HG03095 (cell line): ENCODE data around the gene TRIM43.
"Not testable (repeated sequence)": the region's sequence is repeated elsewhere in the genome, so short reads cannot be mapped to it uniquely, and the experiment has no call there.

Experiments used
- ATAC-seq: cut with Tn5 transposase; IDR thresholded peaks from one replicate; pipeline ENCODE4 v1.9.1; 2021; ENCODE audit warnings: moderate library complexity; ENCODE audit not compliant: unreplicated experiment

TRIM43 gene

GRCh38 chr2:95591701-95592100 is at the start of gene TRIM43:
TRIM43 (plus strand) TSS chr2:95592001; CDS start chr2:95594024, 2,023 bp downstream.
- ATAC-seq: not testable (repeated sequence)

GRCh38 chr2:95551055-95551568 is 40.7 kb upstream of the TRIM43 start:
- ATAC-seq: no peak

GRCh38 chr2:95552911-95553310 is 38.9 kb upstream of the TRIM43 start:
- ATAC-seq: no peak

GRCh38 chr2:95569170-95569569 is 22.6 kb upstream of the TRIM43 start:
- no peak for ATAC-seq

- no peak for ATAC-seq
Measured at GRCh38 chr2:95573866-95574265, 17.9 kb upstream of the TRIM43 start.

GRCh38 chr2:95574506-95574905 is 17.3 kb upstream of the TRIM43 start:
- ATAC-seq: no peak

GRCh38 chr2:95575857-95576256 is 15.9 kb upstream of the TRIM43 start:
- ATAC-seq: no peak

GRCh38 chr2:95578539-95578938 is 13.3 kb upstream of the TRIM43 start:
- ATAC-seq: no peak

- not testable (repeated sequence) for ATAC-seq
Measured at GRCh38 chr2:95583545-95583944, 8.3 kb upstream of the TRIM43 start.

- ATAC-seq: not testable (repeated sequence)
Measured at GRCh38 chr2:95584321-95584720, 7.5 kb upstream of the TRIM43 start.

GRCh38 chr2:95589777-95590536 is 1.8 kb upstream of the TRIM43 start:
- ATAC-seq: not testable (repeated sequence)

- not testable (repeated sequence) for ATAC-seq
Measured at GRCh38 chr2:95592973-95593372, 1.2 kb downstream of the TRIM43 start.

- ATAC-seq: not testable (repeated sequence)
Measured at GRCh38 chr2:95595012-95595411, 3.2 kb downstream of the TRIM43 start.

- ATAC-seq: not testable (repeated sequence)
Measured at GRCh38 chr2:95601301-95601700, 9.5 kb downstream of the TRIM43 start.

- ATAC-seq: not testable (repeated sequence)
Measured at GRCh38 chr2:95602146-95602545, 10.3 kb downstream of the TRIM43 start.

GRCh38 chr2:95608356-95608755 is 16.6 kb downstream of the TRIM43 start:
- not testable (repeated sequence) for ATAC-seq

GRCh38 chr2:95609764-95610163 is 18.0 kb downstream of the TRIM43 start:
- not testable (repeated sequence) for ATAC-seq

- not testable (repeated sequence) for ATAC-seq
Measured at GRCh38 chr2:95613048-95613447, 21.2 kb downstream of the TRIM43 start.

GRCh38 chr2:95622728-95623127 is 30.9 kb downstream of the TRIM43 start:
- not testable (repeated sequence) for ATAC-seq

GRCh38 chr2:95630987-95631386 is 39.2 kb downstream of the TRIM43 start:
- ATAC-seq: not testable (repeated sequence)

GRCh38 chr2:95633626-95634259 is 41.9 kb downstream of the TRIM43 start:
- not testable (repeated sequence) for ATAC-seq
